T-cell (primary cell): ENCODE results near the gene PRR35. TPM values are rescaled to one million over a fixed set of nuclear protein-coding genes. Genes with fewer than 3 reads are reported as not detected.

Experiments
- ATAC-seq, 4 experiments: fragments of 200-7000 bp in 3 of 4; fragments of 150-1000 bp in 1 of 4; cut with Tn5 transposase; replicated peaks in 1 of 4; 1 replicate in 3 of 4; 2 replicates in 1 of 4; pipeline ENCODE4 v1.10.0; 2021; ENCODE audit warnings: moderate library complexity in 3 of 4, mild to moderate bottlenecking in 2 of 4, moderate number of reproducible peaks in 1 of 4
- CTCF ChIA-PET, 2 donors: fragments of 300-600 bp; sonication (Branson Sonifier 250); formaldehyde crosslinking; loops; one replicate each; lab custom pipeline; 2022; ENCODE audit warnings: antibody characterized with exemption in 2 of 2; lab: Charles Lee
- POLR2A ChIA-PET, 2 donors: fragments of 300-600 bp; sonication (Branson Sonifier 250); formaldehyde crosslinking; loops; one replicate each; lab custom pipeline; 2022; ENCODE audit warnings: antibody characterized with exemption in 2 of 2; lab: Charles Lee
- DNase-seq, 35 experiments: peaks; one replicate each; pipeline versions ENCODE4 v3.0.0 to v3.0.0-alpha.2; 2013 to 2023
- H3K27ac ChIP-seq: one replicate; pipeline ENCODE4 v1.5.1; 2013; ENCODE audit warnings: low read length
- H3K27me3 ChIP-seq, 2 experiments: replicated peaks in 1 of 2; 1 replicate in 1 of 2; 2 replicates in 1 of 2; pipeline versions ENCODE4 v1.6.1 to v1.7.0; 2013; ENCODE audit warnings: low read length in 1 of 2, mixed read lengths in 1 of 2; ENCODE audit not compliant: control insufficient read depth in 2 of 2, insufficient read depth in 2 of 2; ENCODE audit errors: extremely low read depth in 1 of 2
- H3K36me3 ChIP-seq, 2 donors: 1 replicate in 1 of 2; 2 replicates in 1 of 2; pipeline versions ENCODE4 v1.6.1 to v1.7.0; 2013; ENCODE audit warnings: low read length in 1 of 2; ENCODE audit not compliant: control insufficient read depth in 2 of 2, insufficient read depth in 1 of 2; ENCODE audit errors: extremely low read depth in 1 of 2
- H3K4me1 ChIP-seq, 2 experiments: 1 replicate in 1 of 2; 2 replicates in 1 of 2; pipeline versions ENCODE4 v1.6.1 to v1.7.0; 2013; ENCODE audit warnings: low read length in 2 of 2, mixed read lengths in 1 of 2; ENCODE audit not compliant: insufficient read depth in 2 of 2, control insufficient read depth in 1 of 2; ENCODE audit errors: extremely low read depth in 1 of 2
- H3K4me3 ChIP-seq, 2 donors: 1 replicate in 1 of 2; 2 replicates in 1 of 2; pipeline versions ENCODE4 v1.5.1 to v1.7.0; 2013; ENCODE audit warnings: mild to moderate bottlenecking in 2 of 2, low read length in 1 of 2, moderate library complexity in 1 of 2; ENCODE audit not compliant: control insufficient read depth in 1 of 2; ENCODE audit errors: extremely low read depth in 1 of 2
- H3K9me3 ChIP-seq: 2 replicates; pipeline ENCODE4 v1.7.0; 2013
- H3K27ac Mint-ChIP-seq, 2 donors: one replicate each; pipeline ENCODE4 v1.8.0; 2020 to 2021; ENCODE audit warnings: mild to moderate bottlenecking in 2 of 2, mixed read lengths in 2 of 2
- H3K27me3 Mint-ChIP-seq, 2 donors: one replicate each; pipeline ENCODE4 v1.8.0; 2021 to 2022; ENCODE audit warnings: mixed read lengths in 2 of 2
- H3K36me3 Mint-ChIP-seq: one replicate; pipeline ENCODE4 v1.8.0; 2021; ENCODE audit warnings: mixed read lengths
- H3K4me1 Mint-ChIP-seq, 3 donors: one replicate each; pipeline ENCODE4 v1.8.0; 2020 to 2022; ENCODE audit warnings: mixed read lengths in 3 of 3, mild to moderate bottlenecking in 1 of 3
- H3K4me3 Mint-ChIP-seq, 3 donors: one replicate each; pipeline ENCODE4 v1.8.0; 2020 to 2022; ENCODE audit warnings: mild to moderate bottlenecking in 3 of 3, mixed read lengths in 3 of 3, moderate library complexity in 3 of 3
- H3K9me3 Mint-ChIP-seq, 3 donors: one replicate each; pipeline ENCODE4 v1.8.0; 2020 to 2022; ENCODE audit warnings: mixed read lengths in 3 of 3
- WGBS: methylation state at CpG from one replicate; pipeline ENCODE4 v1.1.5; 2013; ENCODE audit warnings: missing lambda C conversion rate; ENCODE audit not compliant: insufficient coverage; 5-methylcytosine and 5-hydroxymethylcytosine counted together
- total RNA-seq, 35 experiments: library from RNA in 6 of 35; stranded (reverse) in 6 of 35; fragments of 120-200 nt in 1 of 35; gene quantifications; one replicate each; pipeline versions ENCODE4 v1.2.1 to v1.2.4 and lab custom pipeline; 2013 to 2026

PRR35 gene
- total RNA-seq, 5 donors from 2014 or later (not counting 1 experiment from before 2014, with no cell fraction given): not detected

- Mint-ChIP-seq H3K27me3 (no peaks in the 10 kb centered on the region), H3K9me3 (no peaks in the 10 kb centered on the region), H3K27ac (no peak overlapping the region), H3K4me3 (no peak overlapping the region), H3K36me3 (peaks cover 10% of the 10 kb centered on the region), H3K4me1 (peaks cover 20 to 21% (median 21%) of the 10 kb centered on the region in 3 donors)
- DNase-seq: no peak
- POLR2A ChIA-PET: interaction anchor here in 1 of 2 donors (0.6 to 0.7 kb wide), 2 partner anchors 14 to 30 kb away, joined by 3 read pairs; no protein-coding TSS in a partner anchor
- no peak overlapping the region for H3K27ac ChIP-seq
- H3K4me3 ChIP-seq: no peak overlapping the region
- no peaks in the 10 kb centered on the region for H3K9me3 ChIP-seq
- 98% methylated on average over 36 of the region's 43 CpGs for WGBS
- H3K27me3 ChIP-seq: no peaks in the 10 kb centered on the region
- peaks cover 4 to 6% of the 10 kb centered on the region in 2 donors for H3K36me3 ChIP-seq
- no peak for ATAC-seq
- CTCF ChIA-PET: no interaction called here
- peaks cover 0 to 6% of the 10 kb centered on the region in 2 experiments for H3K4me1 ChIP-seq
These were observed 38.9 kb downstream of the PRR35 start for GRCh38 chr16:598823-599739.

DNA sequence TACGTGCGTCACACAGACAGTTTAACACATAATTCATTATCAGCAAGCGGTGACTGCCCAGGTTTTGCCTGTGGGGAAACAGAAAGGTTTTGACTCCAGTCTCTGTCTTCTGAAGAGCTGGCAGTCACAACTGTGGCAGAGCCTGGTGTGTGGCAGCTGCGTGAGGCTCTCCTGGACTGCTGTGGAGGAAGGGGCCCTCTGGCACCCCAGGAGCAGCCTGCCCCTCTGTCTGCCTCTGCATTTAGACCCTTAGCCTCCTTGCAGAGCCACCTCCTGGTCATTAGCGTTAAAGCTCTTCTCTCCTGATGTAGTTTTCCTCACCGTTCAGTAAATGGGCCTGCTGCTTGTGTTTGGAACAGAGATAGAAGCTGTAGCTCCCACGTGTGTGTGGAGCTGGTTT is 40.6 kb downstream of the PRR35 start:
- Histone ChIP-seq H3K27me3 (no peaks in the 10 kb centered on the region), H3K27ac (no peak overlapping the region), H3K9me3 (no peaks in the 10 kb centered on the region), H3K36me3 (peaks cover 4 to 6% of the 10 kb centered on the region in 2 donors), H3K4me1 (peaks cover 0 to 3% of the 10 kb centered on the region in 2 experiments), H3K4me3 (no peak overlapping the region)
- ATAC-seq: no peak
- ChIA-PET POLR2A (no interaction called here), CTCF (no interaction called here)
- no peaks in the 10 kb centered on the region for H3K27me3 Mint-ChIP-seq
- H3K36me3 Mint-ChIP-seq: peaks cover 17% of the 10 kb centered on the region
- WGBS: 92% methylated on average over 4 of the region's 7 CpGs
- peaks cover 12 to 27% (median 16%) of the 10 kb centered on the region in 3 donors for H3K4me1 Mint-ChIP-seq
- H3K4me3 Mint-ChIP-seq: no peak overlapping the region
- DNase-seq: no peak
- H3K27ac Mint-ChIP-seq: no peak overlapping the region
- no peaks in the 10 kb centered on the region for H3K9me3 Mint-ChIP-seq

- Mint-ChIP-seq H3K4me1 (peaks cover 9 to 23% (median 14%) of the 10 kb centered on the region in 3 donors), H3K4me3 (no peak overlapping the region), H3K27ac (no peak overlapping the region), H3K27me3 (no peaks in the 10 kb centered on the region), H3K36me3 (peaks cover 10% of the 10 kb centered on the region), H3K9me3 (no peaks in the 10 kb centered on the region)
- Histone ChIP-seq H3K36me3 (peaks cover 0 to 1% of the 10 kb centered on the region in 2 donors), H3K4me3 (no peak overlapping the region), H3K4me1 (peaks cover 0 to 3% of the 10 kb centered on the region in 2 experiments), H3K27me3 (no peaks in the 10 kb centered on the region), H3K27ac (no peak overlapping the region), H3K9me3 (no peaks in the 10 kb centered on the region)
- ChIA-PET CTCF (no interaction called here), POLR2A (no interaction called here)
- WGBS: 46% methylated on average over 3 of the region's 5 CpGs
- DNase-seq: no peak
- ATAC-seq: no peak
These were observed 43.7 kb downstream of the PRR35 start for GRCh38 chr16:603933-604332.

DNA sequence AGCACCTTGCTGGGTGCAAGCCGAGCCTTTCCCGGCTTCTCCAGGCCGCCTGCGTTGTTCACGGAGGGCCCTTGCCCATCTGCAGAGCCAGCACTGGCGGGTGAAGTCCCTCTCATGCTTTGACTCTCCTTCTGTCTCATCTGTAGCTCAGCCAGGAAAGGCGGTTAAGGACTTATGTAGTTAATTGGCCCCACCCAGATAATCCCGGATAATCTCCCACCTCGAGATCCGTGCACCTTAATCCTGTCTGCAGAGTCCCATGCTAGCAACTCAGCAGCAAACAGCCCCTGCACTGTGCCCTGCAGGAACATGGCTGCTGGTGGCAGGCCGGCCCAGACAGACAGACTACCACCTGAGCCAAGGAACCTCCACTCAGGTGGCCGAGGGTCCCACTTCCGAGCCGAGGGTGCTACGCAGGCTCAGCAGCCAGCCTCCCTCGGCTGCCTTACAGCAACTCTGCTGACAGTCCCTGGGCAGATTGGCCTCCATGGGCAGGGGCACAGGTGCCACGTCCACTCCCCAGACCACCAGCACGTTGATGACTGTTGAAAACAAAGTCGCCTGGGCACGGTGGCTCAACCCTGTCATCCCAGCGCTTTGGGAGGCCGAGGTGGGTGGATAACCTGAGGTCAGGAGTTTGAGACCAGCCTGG is 46.6 kb downstream of the PRR35 start:
- Histone ChIP-seq H3K4me1 (peaks cover 0 to 8% of the 10 kb centered on the region in 2 experiments), H3K27me3 (no peaks in the 10 kb centered on the region), H3K27ac (no peak overlapping the region), H3K9me3 (no peaks in the 10 kb centered on the region), H3K36me3 (no peaks in the 10 kb centered on the region), H3K4me3 (no peak overlapping the region)
- no peaks in the 10 kb centered on the region for H3K27me3 Mint-ChIP-seq
- H3K9me3 Mint-ChIP-seq: no peaks in the 10 kb centered on the region
- CTCF ChIA-PET: no interaction called here
- H3K27ac Mint-ChIP-seq: no peak overlapping the region
- H3K4me1 Mint-ChIP-seq: peaks cover 13 to 30% (median 17%) of the 10 kb centered on the region in 3 donors
- 97% methylated on average over 17 of the region's 22 CpGs for WGBS
- POLR2A ChIA-PET: no interaction called here
- ATAC-seq (no peak), DNase-seq (no peak)
- no peak overlapping the region for H3K4me3 Mint-ChIP-seq
- H3K36me3 Mint-ChIP-seq: peaks cover 10% of the 10 kb centered on the region

GRCh38 chr16:608019-608418 is 47.8 kb downstream of the PRR35 start:
- ATAC-seq (no peak), DNase-seq (no peak)
- POLR2A ChIA-PET: no interaction called here
- Mint-ChIP-seq H3K9me3 (no peaks in the 10 kb centered on the region), H3K4me1 (peaks cover 11 to 24% (median 13%) of the 10 kb centered on the region in 3 donors), H3K27ac (no peak overlapping the region), H3K36me3 (peaks cover 10% of the 10 kb centered on the region), H3K4me3 (no peak overlapping the region), H3K27me3 (no peaks in the 10 kb centered on the region)
- WGBS: 60% methylated on average over 3 of the region's 10 CpGs
- no peak overlapping the region for H3K27ac ChIP-seq
- H3K4me3 ChIP-seq: no peak overlapping the region
- no peaks in the 10 kb centered on the region for H3K9me3 ChIP-seq
- no peaks in the 10 kb centered on the region for H3K36me3 ChIP-seq
- CTCF ChIA-PET: interaction anchor here in 1 of 2 donors (0.7 kb wide), 1 partner anchor 8 kb away, joined by 3 read pairs; no protein-coding TSS in a partner anchor
- no peaks in the 10 kb centered on the region for H3K27me3 ChIP-seq
- peaks cover 0 to 8% of the 10 kb centered on the region in 2 experiments for H3K4me1 ChIP-seq

GRCh38 chr16:609316-609715 is 49.1 kb downstream of the PRR35 start:
- H3K27ac Mint-ChIP-seq: no peak overlapping the region
- WGBS: 96% methylated on average over 7 of the region's 13 CpGs

More at GRCh38 chr16:609316-609715, 49.1 kb downstream of the PRR35 start:
- Mint-ChIP-seq H3K27me3 (no peaks in the 10 kb centered on the region), H3K4me1 (peaks cover 5 to 16% (median 8%) of the 10 kb centered on the region in 3 donors), H3K4me3 (no peak overlapping the region), H3K9me3 (no peaks in the 10 kb centered on the region), H3K36me3 (peaks cover 12% of the 10 kb centered on the region)
- ChIA-PET CTCF (no interaction called here), POLR2A (no interaction called here)
- Histone ChIP-seq H3K4me3 (no peak overlapping the region), H3K4me1 (peaks cover 0 to 6% of the 10 kb centered on the region in 2 experiments), H3K27me3 (no peaks in the 10 kb centered on the region), H3K36me3 (no peaks in the 10 kb centered on the region), H3K9me3 (no peaks in the 10 kb centered on the region), H3K27ac (no peak overlapping the region)
- DNase-seq (no peak), ATAC-seq (no peak)
